Measurements from ENCODE around the gene UVRAG.

DNA sequence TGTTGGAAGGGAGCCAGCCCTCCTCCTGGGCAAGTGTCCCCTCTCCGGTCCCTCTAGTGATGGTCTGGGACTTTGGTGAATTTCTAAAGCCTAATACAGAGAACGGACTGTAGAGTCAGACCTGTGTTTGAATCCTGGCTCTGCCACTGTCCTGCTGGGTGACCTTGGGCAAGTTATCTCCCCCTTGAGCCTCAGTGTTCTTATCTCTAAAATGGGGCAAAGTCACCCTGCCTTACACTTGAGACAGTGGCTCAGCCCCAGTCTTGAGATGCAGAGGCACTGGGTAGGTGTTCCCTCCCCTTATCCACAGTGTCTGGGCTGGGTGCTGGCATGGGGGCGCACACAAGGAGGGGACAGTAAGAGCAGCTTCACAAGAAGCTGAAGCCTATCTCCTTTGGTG is 25.5 kb upstream of the UVRAG start:
- TF ChIP-seq, protein P1, sequence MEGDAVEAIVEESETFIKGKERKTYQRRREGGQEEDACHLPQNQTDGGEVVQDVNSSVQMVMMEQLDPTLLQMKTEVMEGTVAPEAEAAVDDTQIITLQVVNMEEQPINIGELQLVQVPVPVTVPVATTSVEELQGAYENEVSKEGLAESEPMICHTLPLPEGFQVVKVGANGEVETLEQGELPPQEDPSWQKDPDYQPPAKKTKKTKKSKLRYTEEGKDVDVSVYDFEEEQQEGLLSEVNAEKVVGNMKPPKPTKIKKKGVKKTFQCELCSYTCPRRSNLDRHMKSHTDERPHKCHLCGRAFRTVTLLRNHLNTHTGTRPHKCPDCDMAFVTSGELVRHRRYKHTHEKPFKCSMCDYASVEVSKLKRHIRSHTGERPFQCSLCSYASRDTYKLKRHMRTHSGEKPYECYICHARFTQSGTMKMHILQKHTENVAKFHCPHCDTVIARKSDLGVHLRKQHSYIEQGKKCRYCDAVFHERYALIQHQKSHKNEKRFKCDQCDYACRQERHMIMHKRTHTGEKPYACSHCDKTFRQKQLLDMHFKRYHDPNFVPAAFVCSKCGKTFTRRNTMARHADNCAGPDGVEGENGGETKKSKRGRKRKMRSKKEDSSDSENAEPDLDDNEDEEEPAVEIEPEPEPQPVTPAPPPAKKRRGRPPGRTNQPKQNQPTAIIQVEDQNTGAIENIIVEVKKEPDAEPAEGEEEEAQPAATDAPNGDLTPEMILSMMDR (IDR thresholded peaks at IDR 0.05): no peak
- TF ChIP-seq EP300 (IDR thresholded peaks at IDR 0.05) (no peak), POLR2A (IDR thresholded peaks at IDR 0.05) (no peak)

Measured in stomach (tissue), 4 donors.